ENCODE data around the gene PCCA. TPM values are rescaled to one million over a fixed set of nuclear protein-coding genes. Genes with fewer than 3 reads are reported as not detected.
"Not testable (repeated sequence)": the region's sequence is repeated elsewhere in the genome, so short reads cannot be mapped to it uniquely, and the experiment has no call there.

PCCA gene
- total RNA-seq, 1 donor from 2014 or later: 72.5 TPM

DNA sequence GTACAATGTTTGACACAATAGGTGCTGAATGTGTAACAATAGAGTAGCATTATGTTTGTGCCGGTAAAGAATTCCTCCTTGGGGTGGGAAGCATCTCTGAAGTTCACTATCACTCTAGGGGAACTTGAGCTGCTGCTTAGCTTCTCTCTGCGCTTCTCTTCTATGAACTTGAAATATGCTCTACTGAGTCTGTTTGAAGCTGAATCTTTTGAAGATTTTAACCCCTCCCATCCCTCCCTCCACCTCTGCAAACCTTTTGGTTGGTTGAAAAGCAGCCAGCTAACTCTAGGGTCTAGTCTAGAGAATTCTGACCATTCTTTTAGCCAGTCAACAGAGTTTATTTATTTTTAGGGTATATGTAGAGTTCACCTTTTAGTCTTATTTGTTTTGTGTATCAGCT is 2.5 kb downstream of the PCCA start:
- ATAC-seq: no peak
- DNase-seq: no peak
- intact Hi-C loops (cut with micrococcal nuclease): no loop called here

DNA sequence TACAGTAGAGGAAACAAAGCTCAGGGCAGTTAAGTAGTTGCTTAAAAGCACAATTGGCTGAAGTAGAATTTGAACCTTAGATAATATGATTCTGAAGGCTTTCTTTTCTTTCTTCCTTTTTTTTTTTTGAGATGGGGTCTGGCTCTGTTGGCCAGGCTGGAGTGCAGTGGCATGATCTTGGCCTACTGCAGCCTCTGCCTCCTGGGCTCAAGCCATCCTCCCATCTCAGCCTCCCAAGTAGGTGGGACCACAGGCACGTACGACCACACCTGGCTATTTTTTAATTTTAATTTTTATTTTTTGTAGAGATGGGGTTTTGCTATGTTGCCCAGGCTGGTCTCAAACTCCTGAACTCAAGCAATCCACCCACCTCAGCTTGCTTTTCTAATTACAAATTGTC is 3.4 kb downstream of the PCCA start:
- ATAC-seq; DNase-seq; intact Hi-C loops (cut with micrococcal nuclease): not testable (repeated sequence)

DNA sequence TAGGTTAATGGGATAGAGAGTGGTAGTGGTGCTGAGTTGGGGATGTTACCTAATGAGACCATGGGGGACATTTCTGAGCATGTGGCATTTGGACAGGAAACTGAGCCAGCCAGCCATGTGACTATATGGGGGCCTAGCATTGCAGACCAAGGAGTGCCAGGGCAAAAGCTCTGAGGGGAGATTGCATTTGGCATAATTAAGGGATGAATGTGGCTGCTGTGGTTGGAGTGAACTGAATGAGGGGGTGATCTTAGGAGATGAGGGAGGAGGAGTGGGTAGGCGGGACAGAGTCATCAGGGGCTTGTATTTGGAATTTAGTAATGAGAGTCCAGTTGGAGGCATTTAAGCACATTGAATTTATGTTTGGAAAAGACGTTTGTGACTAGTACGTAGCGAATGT is 6.6 kb downstream of the PCCA start:
- ATAC-seq: no peak
- DNase-seq: no peak
- intact Hi-C loops (cut with micrococcal nuclease): no loop called here

DNA sequence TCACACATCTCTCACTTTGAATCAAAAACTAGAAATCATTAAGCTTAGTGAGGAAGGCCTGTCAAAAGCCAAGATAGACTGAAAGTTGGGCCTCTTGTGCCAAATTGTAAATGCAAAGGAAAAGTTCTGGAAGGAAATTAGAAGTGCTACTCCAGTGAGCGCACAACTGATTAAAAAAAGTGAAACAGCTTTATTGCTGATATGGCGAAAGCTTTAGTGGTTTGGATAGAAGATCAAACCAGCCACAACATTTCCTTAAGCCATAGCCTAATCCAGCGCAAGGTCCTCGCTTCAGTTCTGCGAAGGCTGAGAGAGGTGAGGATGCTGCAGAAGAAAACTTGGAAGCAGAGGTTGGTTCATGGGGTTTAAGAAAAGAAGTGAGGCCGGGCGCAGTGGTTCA is 7.6 kb downstream of the PCCA start:
- no peak for ATAC-seq
- no peak for DNase-seq
- intact Hi-C loops (cut with micrococcal nuclease): no loop called here

DNA sequence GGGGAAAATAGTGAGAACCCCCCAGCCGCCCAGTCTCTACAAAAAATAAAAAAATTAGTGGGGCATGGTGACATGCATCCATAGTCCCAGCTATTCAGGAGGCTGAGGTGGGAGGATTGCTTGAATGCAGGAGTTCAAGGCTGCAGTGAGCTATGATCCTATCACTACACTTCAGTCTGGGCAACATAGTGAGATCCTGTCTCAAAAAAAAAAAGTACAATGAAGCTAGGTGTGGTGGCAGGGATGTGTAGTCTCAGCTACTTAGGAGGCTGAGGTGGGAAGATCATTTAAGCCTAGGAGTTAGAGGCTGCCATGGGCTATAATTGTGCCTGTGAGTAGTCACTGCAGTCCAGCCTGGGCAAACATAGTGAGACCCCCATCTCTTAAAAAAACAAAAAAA is 8.9 kb downstream of the PCCA start:
- ATAC-seq (no peak), DNase-seq (no peak)
- intact Hi-C loops (cut with micrococcal nuclease): no loop called here

DNA sequence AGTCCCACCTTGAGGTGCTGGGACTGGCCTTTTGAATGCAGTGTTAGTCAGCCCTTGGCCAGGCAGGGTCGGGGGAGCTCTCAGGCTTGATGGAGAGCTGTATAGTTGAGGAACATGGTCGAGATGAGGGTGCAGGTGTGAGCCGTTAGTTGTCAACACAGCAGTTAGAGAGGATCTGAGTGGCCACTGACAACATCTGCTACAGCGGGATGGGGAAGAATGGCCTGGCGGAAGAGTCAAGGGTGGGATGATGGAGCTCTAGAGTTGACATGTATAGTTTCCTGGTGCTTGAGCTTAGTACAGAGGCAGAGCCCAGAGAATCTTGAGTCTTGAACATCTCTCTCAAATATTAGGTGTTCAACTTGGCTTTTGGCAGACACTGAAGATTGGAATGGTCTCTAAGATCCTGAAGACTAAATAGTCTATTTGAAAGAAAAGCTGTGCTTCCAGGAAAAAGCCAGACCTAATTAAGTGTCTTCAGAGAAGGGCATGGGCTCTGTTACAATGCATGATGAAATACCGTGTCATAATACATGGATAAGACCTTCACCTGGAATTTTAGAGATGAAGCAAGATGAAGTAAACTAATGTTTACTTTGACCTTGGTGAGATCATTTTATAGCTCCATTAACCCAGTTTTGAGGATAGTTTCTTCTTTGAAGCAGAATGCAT is 9.7 kb downstream of the PCCA start:
- DNase-seq (no peak), ATAC-seq (no peak)
- intact Hi-C loops (cut with micrococcal nuclease): no loop called here

DNA sequence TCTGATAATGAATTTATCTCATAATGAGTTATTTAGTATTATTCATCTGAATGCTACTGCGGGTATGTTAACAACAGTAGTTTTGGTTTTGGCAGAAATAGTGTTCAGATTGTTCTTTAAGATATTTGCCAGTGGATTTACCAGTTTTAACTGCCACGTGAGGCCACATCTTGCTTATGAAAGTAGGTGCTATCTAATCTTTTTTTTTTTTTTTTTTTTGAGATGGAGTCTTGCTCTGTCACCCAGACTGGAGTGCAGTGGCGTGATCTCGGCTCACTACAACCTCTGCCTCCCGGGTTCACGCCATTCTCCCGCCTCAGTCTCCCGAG is 10.2 kb downstream of the PCCA start:
- DNase-seq; ATAC-seq; intact Hi-C loops (cut with micrococcal nuclease): not testable (repeated sequence)

DNA sequence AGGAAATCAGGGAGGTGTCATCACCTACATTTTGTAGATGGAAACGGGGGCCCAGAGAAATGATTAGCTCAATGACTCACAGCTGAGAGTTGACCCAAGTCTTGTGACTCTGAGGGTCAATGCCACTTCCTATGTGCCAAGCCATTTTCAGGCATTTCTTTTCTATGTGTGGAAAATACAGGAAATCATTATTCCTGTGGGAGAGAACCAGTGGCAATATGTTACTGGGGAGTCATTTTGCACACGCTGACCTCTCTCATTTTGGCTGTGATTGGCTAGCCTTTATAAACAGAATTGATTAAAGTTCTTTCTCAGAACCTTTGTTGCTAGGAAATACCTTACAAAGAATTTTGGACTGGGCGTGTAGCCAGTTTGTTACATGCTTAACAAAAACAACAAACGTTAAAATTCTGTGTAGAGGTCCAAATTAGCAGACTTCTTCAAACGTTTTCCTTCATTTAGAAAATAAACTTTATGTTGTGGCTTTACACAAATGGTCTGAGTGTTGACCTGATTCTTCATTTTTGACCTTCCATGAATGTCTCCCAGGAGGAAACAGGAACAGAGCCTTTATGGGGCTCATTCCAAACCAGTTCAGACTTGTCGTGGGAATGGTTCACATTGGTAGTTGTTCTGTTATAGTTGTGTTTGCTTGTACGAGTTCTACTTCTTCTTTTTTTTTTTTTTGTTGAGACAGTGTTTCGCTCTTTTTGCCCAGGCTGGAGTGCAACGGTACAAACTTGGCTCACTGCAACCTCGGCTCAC is 11.4 kb downstream of the PCCA start:
- intact Hi-C loops (cut with micrococcal nuclease): no loop called here
- ATAC-seq: peak; percentile 36
- no peak for DNase-seq

DNA sequence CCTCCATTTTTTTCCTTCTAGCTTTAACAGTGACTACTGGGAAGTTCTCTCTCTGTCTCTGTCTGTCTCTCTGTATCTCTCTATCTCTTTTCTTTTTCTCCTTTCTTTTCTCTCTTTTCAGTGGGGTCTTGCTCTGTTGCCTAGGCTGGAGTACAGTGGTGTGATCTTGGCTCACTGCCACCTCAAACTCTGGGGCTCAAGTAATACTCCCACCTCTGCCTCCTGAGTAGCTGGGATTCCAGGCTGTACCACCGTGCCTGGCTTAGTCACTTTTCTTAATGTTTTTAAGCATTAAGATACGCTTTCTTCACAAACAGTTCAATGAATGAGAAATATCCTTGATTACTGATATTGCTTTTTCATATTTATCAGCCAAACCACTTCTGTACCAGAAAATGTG is 13.1 kb downstream of the PCCA start:
- no peak for DNase-seq
- ATAC-seq: no peak
- intact Hi-C loops (cut with micrococcal nuclease): no loop called here

DNA sequence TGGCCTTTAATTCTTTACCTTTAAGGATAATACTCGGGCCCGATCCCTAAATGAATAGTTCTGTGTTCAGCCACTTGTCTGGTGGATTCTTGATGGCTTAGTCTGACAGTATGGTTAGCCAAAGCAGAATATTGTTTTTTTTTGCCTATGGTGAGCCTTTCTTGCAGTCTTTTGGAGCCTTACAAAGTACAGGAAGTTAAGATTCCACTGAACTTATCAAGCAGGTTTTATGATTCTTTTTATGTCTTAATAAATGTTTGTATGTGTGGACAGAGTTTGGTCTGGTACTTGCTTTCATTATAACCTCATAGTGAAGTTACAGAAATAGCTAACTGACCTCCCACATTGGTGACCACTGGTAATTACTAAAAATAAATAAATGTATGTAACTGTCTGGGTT is 17.1 kb downstream of the PCCA start:
- intact Hi-C loops (cut with micrococcal nuclease): no loop called here
- ATAC-seq (no peak), DNase-seq (no peak)

DNA sequence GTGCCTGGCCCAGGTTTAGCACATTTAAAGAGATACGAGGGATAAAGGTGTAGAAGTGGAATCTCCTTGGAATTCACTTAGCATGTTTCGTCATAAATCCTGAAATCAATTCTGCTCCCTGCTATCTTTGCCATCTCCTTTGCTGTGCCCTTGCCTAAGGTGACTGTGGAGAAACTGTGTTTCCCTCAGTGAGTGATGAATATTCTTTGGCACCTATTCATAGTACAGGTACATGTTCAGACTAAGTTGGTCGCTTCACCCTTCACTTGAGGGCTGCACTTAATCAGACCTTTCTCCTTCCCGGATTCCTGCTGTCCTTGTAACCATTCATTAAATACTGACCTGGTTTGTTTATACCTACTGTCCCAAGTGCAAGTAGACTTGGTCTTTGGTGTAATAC is 17.8 kb downstream of the PCCA start:
- ATAC-seq (no peak), DNase-seq (no peak)
- intact Hi-C loops (cut with micrococcal nuclease): no loop called here

DNA sequence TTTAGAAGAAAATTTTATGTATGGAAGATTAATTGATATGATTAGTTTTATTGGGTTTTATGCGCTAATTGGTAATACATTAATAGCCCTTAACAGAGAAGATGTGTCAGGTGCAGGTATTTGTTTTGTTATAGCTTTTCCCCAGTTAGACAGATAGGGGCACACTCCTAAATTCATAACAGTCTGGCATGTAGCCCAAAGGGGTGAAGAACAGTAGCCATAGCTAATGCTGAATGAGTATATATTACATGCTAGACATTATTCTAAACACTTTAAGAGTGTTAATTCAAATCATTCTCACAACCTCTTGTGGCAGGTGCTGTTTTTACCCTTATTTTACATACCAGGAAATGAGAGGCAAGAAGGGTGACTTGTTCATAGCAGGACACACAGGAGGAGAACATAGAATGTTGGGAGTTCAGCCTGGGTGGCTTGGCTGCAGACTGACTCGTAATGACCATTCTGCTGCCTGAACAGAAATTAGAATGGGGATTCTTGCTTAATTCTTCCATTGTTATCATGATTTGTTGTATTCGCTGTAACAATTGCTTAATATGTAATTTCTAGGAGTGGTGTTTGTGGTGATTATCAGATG is 20.1 kb downstream of the PCCA start:
- DNase-seq (no peak), ATAC-seq (no peak)
- intact Hi-C loops (cut with micrococcal nuclease): no loop called here

DNA sequence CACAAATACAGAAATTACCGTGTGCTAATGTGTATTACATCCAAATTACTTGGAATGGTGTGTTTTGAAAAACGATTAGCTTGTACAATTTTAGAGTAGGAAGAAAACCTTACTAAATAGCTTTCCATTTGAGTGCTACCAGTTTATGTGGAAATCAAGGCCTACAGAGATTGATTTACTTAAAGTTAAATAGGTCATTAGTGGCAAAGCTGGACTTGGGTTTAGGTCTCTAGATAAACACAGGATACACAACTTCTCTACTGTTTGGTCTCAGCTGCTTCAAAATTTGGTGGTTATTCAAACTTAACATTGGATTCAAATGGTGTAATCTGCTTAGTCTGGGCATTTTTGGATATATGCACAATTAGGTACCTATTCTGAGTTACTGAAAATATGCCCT is 21.4 kb downstream of the PCCA start:
- ATAC-seq: no peak
- DNase-seq: no peak
- intact Hi-C loops (cut with micrococcal nuclease): no loop called here

DNA sequence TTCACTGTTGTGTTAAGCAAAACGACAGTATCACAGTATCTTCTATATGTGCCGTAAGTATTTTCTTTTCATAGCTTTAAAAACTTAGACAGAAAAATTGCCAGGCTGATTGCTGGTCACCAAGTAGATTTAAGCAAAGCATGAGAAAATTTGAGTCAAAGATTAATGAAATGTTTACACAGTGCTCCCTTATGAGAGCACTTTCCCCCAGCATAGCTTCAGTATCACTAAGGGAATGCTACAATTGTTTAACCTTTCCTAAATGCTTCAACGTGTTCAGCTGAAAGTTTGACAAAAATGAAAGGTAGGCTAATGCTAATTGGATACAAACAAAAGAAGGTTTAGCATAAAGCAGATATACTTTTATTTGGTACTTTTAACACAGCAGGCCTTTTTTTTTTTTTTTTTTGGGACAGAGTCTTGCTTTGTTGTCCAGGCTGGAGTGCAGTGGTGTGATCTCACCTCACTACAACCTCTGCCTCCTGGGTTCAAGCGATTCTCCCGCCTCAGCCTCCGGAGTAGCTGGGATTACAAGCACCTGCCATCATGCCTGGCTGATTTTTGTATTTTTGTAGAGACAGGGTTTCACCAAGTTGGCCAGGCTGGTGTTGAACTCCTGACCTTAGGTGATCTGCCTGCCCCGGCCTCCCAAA is 23.4 kb downstream of the PCCA start:
- intact Hi-C loops (cut with micrococcal nuclease): no loop called here
- DNase-seq (no peak), ATAC-seq (no peak)

DNA sequence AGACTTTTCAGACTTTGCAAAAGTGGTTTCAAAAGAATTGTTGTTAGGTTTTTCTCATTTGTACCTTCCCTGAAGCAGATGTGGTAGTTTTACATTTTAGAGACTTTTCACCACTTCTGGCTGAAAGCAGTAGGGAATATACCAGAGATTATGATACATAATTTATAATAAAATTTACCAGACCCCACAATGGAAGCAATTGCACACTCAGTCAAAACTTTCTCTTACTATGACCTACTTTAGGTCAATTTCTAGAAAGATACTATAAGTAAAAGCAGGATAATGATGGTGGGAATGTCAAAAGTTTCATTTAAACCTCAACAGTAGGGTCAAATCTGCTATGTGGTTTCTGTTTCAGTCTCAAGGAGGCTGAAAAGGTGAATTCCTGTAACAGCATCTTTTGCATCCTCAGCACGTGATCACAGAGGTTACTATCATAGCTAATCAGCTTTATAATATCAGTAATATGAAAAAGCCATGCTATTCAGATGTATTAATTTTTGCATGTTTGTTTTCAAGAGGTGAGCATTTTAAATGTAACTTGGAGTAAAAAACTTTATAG is 26.9 kb downstream of the PCCA start:
- ATAC-seq (no peak), DNase-seq (no peak)
- intact Hi-C loops (cut with micrococcal nuclease): no loop called here

DNA sequence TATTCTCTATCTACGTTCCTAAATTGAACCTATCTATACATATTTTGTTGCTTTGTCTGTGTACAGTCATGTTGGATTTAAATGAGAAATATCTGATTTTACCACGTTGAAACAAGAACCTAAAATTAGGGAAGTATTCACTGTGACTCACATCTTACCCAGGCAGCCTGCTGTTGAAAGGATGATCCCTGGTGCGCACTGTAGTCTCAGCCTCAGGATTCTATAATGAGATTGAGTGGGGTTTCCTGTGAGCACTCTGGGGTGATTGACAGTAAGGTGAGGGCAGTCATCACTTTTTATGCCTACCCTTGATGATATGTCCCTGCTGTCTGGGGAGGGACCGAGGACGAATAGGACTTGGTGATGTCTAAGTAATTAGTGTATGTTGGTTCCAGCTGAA is 35.4 kb downstream of the PCCA start:
- intact Hi-C loops (cut with micrococcal nuclease): no loop called here
- DNase-seq (no peak), ATAC-seq (no peak)

DNA sequence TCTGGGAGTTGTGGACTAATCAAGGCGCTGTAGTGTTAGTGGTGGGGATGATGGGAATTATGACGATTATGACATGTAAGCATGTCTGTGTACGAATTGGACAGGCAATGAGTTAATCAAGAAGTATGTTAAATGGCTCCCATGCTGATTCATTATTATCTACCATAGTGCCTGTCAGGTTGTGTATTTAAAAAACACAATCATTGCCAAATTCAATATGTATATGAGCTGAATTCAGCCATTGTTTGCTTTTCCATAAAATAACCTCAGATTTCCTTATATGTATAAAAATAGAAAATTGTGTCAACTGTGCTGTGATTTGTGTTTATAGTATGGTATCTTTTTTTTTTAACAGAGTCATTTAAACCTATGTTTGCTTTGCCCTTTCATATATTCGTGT is 37.1 kb downstream of the PCCA start:
- DNase-seq (no peak), ATAC-seq (no peak)
- intact Hi-C loops (cut with micrococcal nuclease): no loop called here

DNA sequence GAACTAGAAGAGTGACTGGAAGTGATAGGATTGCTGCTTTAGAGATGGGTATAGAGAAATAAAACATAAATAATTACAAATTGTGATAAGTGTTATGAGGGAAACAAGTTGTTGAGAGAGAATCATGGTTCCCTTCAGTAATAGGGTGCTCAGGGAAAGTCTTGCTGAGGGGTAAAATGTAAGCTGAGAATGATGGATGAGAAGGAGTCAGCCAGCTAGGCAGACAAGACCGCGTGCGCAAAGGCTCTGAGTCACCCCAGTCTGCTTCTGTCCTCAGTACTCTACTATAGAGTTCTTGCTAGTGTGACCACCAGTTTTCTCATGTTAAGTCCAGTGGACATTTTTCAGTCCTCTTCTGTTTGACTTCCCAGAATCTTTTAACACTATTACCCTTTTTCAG is 39.5 kb downstream of the PCCA start:
- intact Hi-C loops (cut with micrococcal nuclease): no loop called here
- no peak for ATAC-seq
- no peak for DNase-seq

DNA sequence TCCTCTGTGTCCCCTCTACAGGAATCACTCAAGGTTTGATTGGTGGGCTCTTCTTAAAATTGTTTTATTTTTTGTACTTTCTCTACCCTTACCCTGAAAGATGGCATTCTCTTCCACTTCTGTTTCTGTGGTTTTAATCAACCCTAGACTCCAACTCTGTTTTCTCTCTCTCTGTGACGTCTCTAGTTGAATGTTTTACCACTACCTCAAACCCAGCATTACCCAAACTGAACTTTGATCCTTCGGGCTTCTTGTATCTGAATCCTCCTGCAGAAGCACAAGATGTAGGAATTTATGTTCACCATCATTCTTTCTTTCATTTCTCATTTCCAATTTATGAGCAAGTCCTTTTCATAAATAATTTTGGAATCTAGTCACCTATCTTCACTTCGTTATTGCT is 39.9 kb downstream of the PCCA start:
- ATAC-seq (no peak), DNase-seq (no peak)
- intact Hi-C loops (cut with micrococcal nuclease): no loop called here

DNA sequence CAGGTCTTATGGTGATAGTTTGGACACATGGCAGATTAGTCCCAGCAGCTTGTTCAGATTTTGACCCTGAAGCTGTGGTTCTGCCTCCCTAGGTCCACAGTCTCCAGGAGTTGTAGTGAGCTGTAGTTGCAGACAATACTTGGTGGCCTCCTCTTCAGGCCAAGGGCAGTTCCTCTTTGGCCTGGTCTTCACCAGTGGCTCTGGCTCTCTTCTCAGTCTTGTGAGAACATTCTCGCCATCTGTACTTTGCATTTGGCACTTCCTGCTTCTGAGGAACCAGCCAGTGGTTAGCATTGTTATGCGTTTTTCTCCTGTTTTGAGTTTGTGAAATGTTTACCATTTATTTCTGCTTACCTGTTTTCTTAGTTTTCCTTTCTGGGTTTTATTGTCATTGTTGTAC is 40.7 kb downstream of the PCCA start:
- ATAC-seq: peak; percentile 50
- intact Hi-C loops (cut with micrococcal nuclease): no loop called here
- no peak for DNase-seq
